Fibroblast of lung (primary cell): ENCODE measurements around the gene GPC5. TPM values are rescaled to one million over a fixed set of nuclear protein-coding genes. Genes with fewer than 3 reads are reported as not detected.
A peak's percentile ranks its signal among the peaks of the same experiment; 100 is the strongest.
"Not testable (repeated sequence)": the region's sequence is repeated elsewhere in the genome, so short reads cannot be mapped to it uniquely, and the experiment has no call there.

Experiments used
- DNase-seq, 2 donors: peaks; one replicate each; pipeline versions ENCODE4 v3.0.0 to v3.0.0-alpha.2; 2010; ENCODE audit warnings: low read depth in 2 of 2
- H2AFZ ChIP-seq: 2 replicates; pipeline ENCODE4 v1.5.1; 2012; ENCODE audit warnings: low read length, control low read depth, inconsistent platforms
- H3K27ac ChIP-seq: 2 replicates; pipeline ENCODE4 v1.5.1; 2011; ENCODE audit warnings: low read length, control low read depth; ENCODE audit not compliant: insufficient read depth
- H3K27me3 ChIP-seq: 2 replicates; pipeline ENCODE4 v1.5.1; 2011; ENCODE audit warnings: mild to moderate bottlenecking, low read length; ENCODE audit not compliant: control insufficient read depth, insufficient read depth
- H3K36me3 ChIP-seq: 2 replicates; pipeline ENCODE4 v1.5.1; 2011; ENCODE audit warnings: low read length; ENCODE audit not compliant: control insufficient read depth, insufficient read depth
- H3K4me1 ChIP-seq: 2 replicates; pipeline ENCODE4 v1.5.1; 2011; ENCODE audit warnings: low read length; ENCODE audit not compliant: control insufficient read depth, insufficient read depth; ENCODE audit errors: extremely low read depth
- H3K4me2 ChIP-seq: 2 replicates; pipeline ENCODE4 v1.5.1; 2011; ENCODE audit warnings: low read length, control low read depth; ENCODE audit not compliant: insufficient read depth; ENCODE audit errors: extremely low read depth
- H3K4me3 ChIP-seq, 4 experiments: fragments of 200-600 bp in 1 of 4; sonication (generic) in 1 of 4; replicated peaks in 1 of 4; 2 replicates each; pipeline ENCODE4 v1.5.1; 2011 to 2016; ENCODE audit warnings: low read length in 4 of 4, low read depth in 3 of 4, mild to moderate bottlenecking in 3 of 4, control low read depth in 2 of 4, inconsistent platforms in 1 of 4, mixed read lengths in 1 of 4; ENCODE audit not compliant: insufficient read depth in 1 of 4; ENCODE audit errors: control extremely low read depth in 1 of 4
- H3K79me2 ChIP-seq: 2 replicates; pipeline ENCODE4 v1.5.1; 2012; ENCODE audit warnings: mild to moderate bottlenecking, low read length, inconsistent platforms; ENCODE audit not compliant: control insufficient read depth, insufficient read depth
- H3K9ac ChIP-seq: 2 replicates; pipeline ENCODE4 v1.5.1; 2011; ENCODE audit warnings: mild to moderate bottlenecking, low read length, control low read depth; ENCODE audit not compliant: insufficient read depth
- H3K9me3 ChIP-seq: 2 replicates; pipeline ENCODE4 v1.5.1; 2012; ENCODE audit warnings: low read depth, low read length; ENCODE audit not compliant: control insufficient read depth, insufficient read depth
- H4K20me1 ChIP-seq: 2 replicates; pipeline ENCODE4 v1.5.1; 2011; ENCODE audit warnings: low read length; ENCODE audit not compliant: control insufficient read depth, insufficient read depth; ENCODE audit errors: extremely low read depth
- EZH2 ChIP-seq: IDR thresholded peaks from 2 replicates; pipeline ENCODE4 v1.5.1; 2012; ENCODE audit warnings: low read length, control low read depth, mild to moderate bottlenecking; ENCODE audit errors: missing control alignments
- polyA plus RNA-seq, 2 donors: library from polyadenylated mRNA; depleted of rRNA in 1 of 2; stranded (reverse) in 1 of 2; unstranded in 1 of 2; fragments of >200 nt; gene quantifications; 2 replicates each; pipeline ENCODE4 v1.2.1, GENCODE V29; 2011 to 2012; ENCODE audit warnings: missing spikeins in 1 of 2
- total RNA-seq: library from RNA; depleted of rRNA; stranded (reverse); fragments of >200 nt; gene quantifications from 2 replicates; pipeline ENCODE4 v1.2.1, GENCODE V29; 2014
- TF ChIP-seq, protein P1 (sequence below), 2 donors: IDR thresholded peaks in 1 of 2; conservative IDR thresholded peaks in 1 of 2; 1 replicate in 1 of 2; 2 replicates in 1 of 2; pipeline ENCODE4 v1.5.1; 2011 to 2012; ENCODE audit warnings: low read length in 2 of 2, control low read depth in 1 of 2, inconsistent platforms in 1 of 2, low read depth in 1 of 2, mild to moderate bottlenecking in 1 of 2

The GPC5 gene
- total and polyA plus RNA-seq, 2 donors (not counting 1 experiment from before 2014, with no cell fraction given): 0.17 TPM; not detected in 1

DNA sequence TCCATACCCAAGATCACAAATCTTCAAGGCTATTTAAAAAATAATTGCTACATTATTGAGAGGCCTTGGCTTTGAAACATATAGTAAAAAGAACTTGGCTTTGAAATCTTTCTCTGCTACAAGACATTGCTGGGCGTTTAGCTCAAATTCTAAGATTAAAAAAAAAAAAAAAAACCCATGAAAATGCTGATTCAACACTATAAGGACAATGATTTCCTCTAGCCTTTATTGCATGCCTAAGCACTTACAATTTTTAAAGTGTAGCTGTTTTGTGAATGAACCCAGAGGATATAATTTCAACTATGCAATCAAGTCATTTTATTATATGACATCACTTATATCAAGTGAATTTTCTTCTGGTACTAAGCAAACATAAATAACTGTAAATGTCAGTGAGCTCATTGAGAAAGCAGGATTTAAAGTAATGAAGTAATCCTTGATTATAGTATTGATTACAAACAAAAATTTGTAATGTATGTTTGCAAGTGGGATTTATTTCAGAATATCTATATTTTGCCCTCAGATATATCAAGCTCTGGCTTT lies 1488.2 kb downstream of the GPC5 start:
- Histone ChIP-seq H4K20me1 (no peaks in the 10 kb centered on the region), H2AFZ (no peak overlapping the region), H3K9ac (no peak overlapping the region), H3K4me1 (no peaks in the 10 kb centered on the region), H3K4me3 (no peak overlapping the region), H3K4me2 (no peak overlapping the region), H3K27me3 (no peaks in the 10 kb centered on the region), H3K79me2 (no peaks in the 10 kb centered on the region), H3K27ac (no peak overlapping the region), H3K9me3 (no peaks in the 10 kb centered on the region), H3K36me3 (no peaks in the 10 kb centered on the region)
- no peak for DNase-seq
- no peak for TF ChIP-seq EZH2
- TF ChIP-seq, protein P1, sequence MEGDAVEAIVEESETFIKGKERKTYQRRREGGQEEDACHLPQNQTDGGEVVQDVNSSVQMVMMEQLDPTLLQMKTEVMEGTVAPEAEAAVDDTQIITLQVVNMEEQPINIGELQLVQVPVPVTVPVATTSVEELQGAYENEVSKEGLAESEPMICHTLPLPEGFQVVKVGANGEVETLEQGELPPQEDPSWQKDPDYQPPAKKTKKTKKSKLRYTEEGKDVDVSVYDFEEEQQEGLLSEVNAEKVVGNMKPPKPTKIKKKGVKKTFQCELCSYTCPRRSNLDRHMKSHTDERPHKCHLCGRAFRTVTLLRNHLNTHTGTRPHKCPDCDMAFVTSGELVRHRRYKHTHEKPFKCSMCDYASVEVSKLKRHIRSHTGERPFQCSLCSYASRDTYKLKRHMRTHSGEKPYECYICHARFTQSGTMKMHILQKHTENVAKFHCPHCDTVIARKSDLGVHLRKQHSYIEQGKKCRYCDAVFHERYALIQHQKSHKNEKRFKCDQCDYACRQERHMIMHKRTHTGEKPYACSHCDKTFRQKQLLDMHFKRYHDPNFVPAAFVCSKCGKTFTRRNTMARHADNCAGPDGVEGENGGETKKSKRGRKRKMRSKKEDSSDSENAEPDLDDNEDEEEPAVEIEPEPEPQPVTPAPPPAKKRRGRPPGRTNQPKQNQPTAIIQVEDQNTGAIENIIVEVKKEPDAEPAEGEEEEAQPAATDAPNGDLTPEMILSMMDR (conservative IDR thresholded peaks at IDR 0.05 in 1 of 2, IDR thresholded peaks at IDR 0.05 in 1 of 2; ENCODE audit: low read depth in 1 of 2, low read length in 2 of 2): no peak

DNA sequence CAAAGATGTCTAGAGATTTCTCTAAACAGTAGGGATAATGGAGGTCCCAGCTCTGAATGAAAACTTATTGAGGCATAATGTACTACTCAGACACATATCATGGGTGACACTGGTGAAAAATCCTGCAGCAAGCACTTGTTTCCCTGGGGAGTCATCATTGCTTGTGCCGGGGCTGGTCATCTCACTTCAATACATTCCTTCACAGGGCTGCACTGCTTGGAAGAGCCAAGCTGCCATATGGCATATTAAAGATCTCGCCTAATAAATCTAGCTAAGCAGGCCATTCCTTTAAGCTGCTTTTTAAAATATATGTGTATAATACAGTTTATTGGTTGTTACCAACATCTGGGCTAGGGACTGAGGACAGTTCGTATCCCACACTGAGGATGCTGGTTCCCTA lies 1496.0 kb downstream of the GPC5 start:
- Histone ChIP-seq H3K27me3 (no peaks in the 10 kb centered on the region), H3K9me3 (no peaks in the 10 kb centered on the region), H3K79me2 (no peaks in the 10 kb centered on the region), H4K20me1 (no peaks in the 10 kb centered on the region), H3K4me2 (no peak overlapping the region), H3K27ac (no peak overlapping the region), H3K9ac (no peak overlapping the region), H3K36me3 (no peaks in the 10 kb centered on the region), H3K4me3 (no peak overlapping the region), H3K4me1 (no peaks in the 10 kb centered on the region), H2AFZ (no peak overlapping the region)
- no peak for TF ChIP-seq EZH2
- TF ChIP-seq, protein P1 (conservative IDR thresholded peaks at IDR 0.05 in 1 of 2, IDR thresholded peaks at IDR 0.05 in 1 of 2; ENCODE audit: low read depth in 1 of 2, low read length in 2 of 2): no peak
- peak in 1 of 2 donors; percentile 28 for DNase-seq

GRCh38 chr13:92896842-92897241 lies 1498.4 kb downstream of the GPC5 start:
- no peak overlapping the region for H3K9ac ChIP-seq
- H3K27ac ChIP-seq: no peak overlapping the region
- TF ChIP-seq EZH2: no peak
- TF ChIP-seq, protein P1 (conservative IDR thresholded peaks at IDR 0.05 in 1 of 2, IDR thresholded peaks at IDR 0.05 in 1 of 2; ENCODE audit: low read depth in 1 of 2, low read length in 2 of 2): no peak
- no peak overlapping the region for H3K4me2 ChIP-seq
- no peaks in the 10 kb centered on the region for H3K4me1 ChIP-seq
- H3K36me3 ChIP-seq: no peaks in the 10 kb centered on the region
- peak; percentile 40 to 47 for DNase-seq
- no peak overlapping the region for H2AFZ ChIP-seq
- H4K20me1 ChIP-seq: no peaks in the 10 kb centered on the region
- H3K27me3 ChIP-seq: no peaks in the 10 kb centered on the region
- no peaks in the 10 kb centered on the region for H3K9me3 ChIP-seq
- H3K4me3 ChIP-seq: no peak overlapping the region
- H3K79me2 ChIP-seq: no peaks in the 10 kb centered on the region

GRCh38 chr13:92898946-92899345 lies 1500.5 kb downstream of the GPC5 start:
- not testable (repeated sequence) for H4K20me1 ChIP-seq, H3K9ac ChIP-seq, H3K27ac ChIP-seq, H3K4me2 ChIP-seq, H3K36me3 ChIP-seq, H3K9me3 ChIP-seq, H3K4me3 ChIP-seq, H2AFZ ChIP-seq, H3K27me3 ChIP-seq, H3K79me2 ChIP-seq, H3K4me1 ChIP-seq
- peak in 1 of 2 donors; percentile 77 for DNase-seq
